DMS53 (cell line): Measurements from ENCODE around the gene NEURL4.

ENCODE experiments used
- DNase-seq: peaks from one replicate; lab custom pipeline; 2025; lab: John Stamatoyannopoulos, UW

The NEURL4 gene

GRCh38 chr17:7279448-7279847, 49.7 kb downstream of the NEURL4 start:
- DNase-seq: no peak

DNA sequence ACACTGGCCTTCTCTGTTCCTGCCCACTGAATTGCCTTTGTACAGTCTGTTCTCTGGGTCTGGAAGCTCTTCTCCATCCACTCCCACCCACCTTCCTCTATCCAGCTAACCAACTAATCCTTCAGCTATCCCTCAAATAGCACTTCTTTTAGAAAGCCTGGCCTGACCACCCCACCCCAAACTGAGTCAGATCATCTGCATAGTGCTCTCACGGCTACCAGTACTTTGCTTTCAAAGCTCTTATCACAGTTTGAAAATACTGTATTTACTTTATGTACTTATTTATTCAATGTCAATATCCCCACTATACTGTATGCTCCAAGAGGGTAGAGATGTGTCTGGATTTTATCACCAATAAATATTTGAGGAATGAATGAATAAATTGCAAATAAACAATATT, 62.4 kb downstream of the NEURL4 start:
- DNase-seq: peak; percentile 43
